Neural crest cell (in vitro differentiated cells): ENCODE results near the gene P2RX5. TPM values are rescaled to one million over a fixed set of nuclear protein-coding genes. Genes with fewer than 3 reads are reported as not detected.

Experiments used
- DNase-seq: peaks from one replicate; pipeline ENCODE4 v3.0.0; 2021; ENCODE audit warnings: low read depth, mixed read lengths, low spot score
- H3K27ac Mint-ChIP-seq: one replicate; pipeline ENCODE4 v1.8.0; 2021; ENCODE audit warnings: mild to moderate bottlenecking, mixed read lengths; ENCODE audit not compliant: unreplicated experiment
- H3K27me3 Mint-ChIP-seq: 2 replicates; pipeline ENCODE4 v1.8.0; 2021; ENCODE audit warnings: low read depth, mild to moderate bottlenecking, mixed read lengths
- H3K36me3 Mint-ChIP-seq: 2 replicates; pipeline ENCODE4 v1.8.0; 2021; ENCODE audit warnings: low read depth, mild to moderate bottlenecking, mixed read lengths
- H3K4me1 Mint-ChIP-seq: 2 replicates; pipeline ENCODE4 v1.8.0; 2021; ENCODE audit warnings: mixed read lengths
- H3K4me3 Mint-ChIP-seq: one replicate; pipeline ENCODE4 v1.8.0; 2021; ENCODE audit warnings: mild to moderate bottlenecking, mixed read lengths
- H3K9me3 Mint-ChIP-seq: 2 replicates; pipeline ENCODE4 v1.8.0; 2021; ENCODE audit warnings: mixed read lengths
- total RNA-seq: library from RNA; stranded (reverse); gene quantifications from 2 replicates; pipeline ENCODE4 v1.2.1, GENCODE V29; 2021
- TF ChIP-seq, protein P1 (sequence below): fragments of 200-600 bp; sonication (generic); conservative IDR thresholded peaks from 2 replicates; pipeline ENCODE4 v1.5.0; 2021; ENCODE audit warnings: antibody characterized with exemption, mild to moderate bottlenecking

The P2RX5 gene
- total RNA-seq, 1 donor from 2014 or later = 1.6 TPM

DNA sequence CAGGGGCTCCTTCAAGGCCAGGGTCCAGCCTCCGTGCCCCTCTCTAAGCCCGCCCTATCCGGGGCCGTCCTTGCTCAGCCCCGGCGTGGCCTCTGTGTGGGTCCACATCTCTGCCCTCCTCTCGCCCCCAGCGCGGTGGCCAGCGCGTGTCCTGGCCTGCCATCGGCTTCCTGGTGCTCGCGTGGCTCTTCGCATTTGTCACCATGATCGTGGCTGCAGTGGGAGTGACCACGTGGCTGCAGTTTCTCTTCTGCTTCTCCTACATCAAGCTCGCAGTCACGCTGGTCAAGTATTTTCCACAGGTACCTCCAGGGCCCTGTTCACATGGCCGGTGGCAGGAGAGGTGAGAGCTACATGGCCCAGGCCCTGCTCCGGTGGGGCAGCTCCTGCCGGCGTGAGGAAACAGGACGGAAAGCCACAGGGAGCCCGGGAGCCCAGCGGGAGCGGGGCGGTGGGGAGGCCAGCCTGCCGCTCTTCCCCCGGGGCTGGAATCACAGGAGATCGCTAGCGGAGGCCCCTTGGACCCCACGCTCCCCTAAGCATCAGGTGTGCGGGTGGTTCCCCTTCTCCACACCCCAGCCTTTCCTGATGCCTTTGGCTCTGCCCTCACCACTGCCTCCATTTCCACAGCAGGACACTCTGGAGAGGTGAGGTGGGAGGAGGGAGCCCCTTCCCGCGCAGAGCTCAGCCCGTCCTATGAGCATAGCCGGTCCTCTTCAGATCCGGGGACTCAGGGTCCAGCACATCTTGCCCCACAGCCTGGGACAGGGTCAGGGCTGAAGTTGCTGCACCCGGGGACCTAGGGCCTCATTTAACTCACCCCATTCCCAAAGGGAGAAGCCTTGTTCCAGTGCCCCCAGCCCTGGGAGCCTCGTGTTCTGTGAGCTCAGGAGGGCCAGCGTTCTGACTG, 37.8 kb downstream of the P2RX5 start:
- Mint-ChIP-seq H3K27ac (no peak overlapping the region), H3K36me3 (no peaks in the 10 kb centered on the region), H3K4me1 (peaks cover 3% of the 10 kb centered on the region), H3K9me3 (no peaks in the 10 kb centered on the region), H3K4me3 (no peak overlapping the region), H3K27me3 (no peaks in the 10 kb centered on the region)
- DNase-seq = no peak
- TF ChIP-seq, protein P1, sequence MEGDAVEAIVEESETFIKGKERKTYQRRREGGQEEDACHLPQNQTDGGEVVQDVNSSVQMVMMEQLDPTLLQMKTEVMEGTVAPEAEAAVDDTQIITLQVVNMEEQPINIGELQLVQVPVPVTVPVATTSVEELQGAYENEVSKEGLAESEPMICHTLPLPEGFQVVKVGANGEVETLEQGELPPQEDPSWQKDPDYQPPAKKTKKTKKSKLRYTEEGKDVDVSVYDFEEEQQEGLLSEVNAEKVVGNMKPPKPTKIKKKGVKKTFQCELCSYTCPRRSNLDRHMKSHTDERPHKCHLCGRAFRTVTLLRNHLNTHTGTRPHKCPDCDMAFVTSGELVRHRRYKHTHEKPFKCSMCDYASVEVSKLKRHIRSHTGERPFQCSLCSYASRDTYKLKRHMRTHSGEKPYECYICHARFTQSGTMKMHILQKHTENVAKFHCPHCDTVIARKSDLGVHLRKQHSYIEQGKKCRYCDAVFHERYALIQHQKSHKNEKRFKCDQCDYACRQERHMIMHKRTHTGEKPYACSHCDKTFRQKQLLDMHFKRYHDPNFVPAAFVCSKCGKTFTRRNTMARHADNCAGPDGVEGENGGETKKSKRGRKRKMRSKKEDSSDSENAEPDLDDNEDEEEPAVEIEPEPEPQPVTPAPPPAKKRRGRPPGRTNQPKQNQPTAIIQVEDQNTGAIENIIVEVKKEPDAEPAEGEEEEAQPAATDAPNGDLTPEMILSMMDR = no peak

DNA sequence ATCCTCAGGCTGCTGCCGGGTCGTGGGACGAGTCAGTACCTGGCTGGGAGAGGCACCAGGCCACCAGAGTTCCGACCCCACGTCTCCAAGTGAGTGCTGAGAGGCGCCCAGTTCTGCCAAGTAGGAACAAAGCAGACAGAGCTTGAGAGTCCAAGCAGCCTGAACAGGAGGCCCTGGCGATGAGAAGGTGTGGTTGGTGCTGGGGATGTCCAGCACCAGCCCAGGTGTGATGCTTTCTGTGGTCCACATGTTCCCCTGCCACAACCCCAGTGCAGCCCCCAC, 38.4 kb downstream of the P2RX5 start:
- no peak for DNase-seq
- H3K27me3 Mint-ChIP-seq = no peaks in the 10 kb centered on the region
- H3K36me3 Mint-ChIP-seq = no peaks in the 10 kb centered on the region
- no peaks in the 10 kb centered on the region for H3K9me3 Mint-ChIP-seq
- H3K4me1 Mint-ChIP-seq = no peaks in the 10 kb centered on the region
- H3K27ac Mint-ChIP-seq = no peak overlapping the region
- TF ChIP-seq, protein P1 = no peak
- no peak overlapping the region for H3K4me3 Mint-ChIP-seq

DNA sequence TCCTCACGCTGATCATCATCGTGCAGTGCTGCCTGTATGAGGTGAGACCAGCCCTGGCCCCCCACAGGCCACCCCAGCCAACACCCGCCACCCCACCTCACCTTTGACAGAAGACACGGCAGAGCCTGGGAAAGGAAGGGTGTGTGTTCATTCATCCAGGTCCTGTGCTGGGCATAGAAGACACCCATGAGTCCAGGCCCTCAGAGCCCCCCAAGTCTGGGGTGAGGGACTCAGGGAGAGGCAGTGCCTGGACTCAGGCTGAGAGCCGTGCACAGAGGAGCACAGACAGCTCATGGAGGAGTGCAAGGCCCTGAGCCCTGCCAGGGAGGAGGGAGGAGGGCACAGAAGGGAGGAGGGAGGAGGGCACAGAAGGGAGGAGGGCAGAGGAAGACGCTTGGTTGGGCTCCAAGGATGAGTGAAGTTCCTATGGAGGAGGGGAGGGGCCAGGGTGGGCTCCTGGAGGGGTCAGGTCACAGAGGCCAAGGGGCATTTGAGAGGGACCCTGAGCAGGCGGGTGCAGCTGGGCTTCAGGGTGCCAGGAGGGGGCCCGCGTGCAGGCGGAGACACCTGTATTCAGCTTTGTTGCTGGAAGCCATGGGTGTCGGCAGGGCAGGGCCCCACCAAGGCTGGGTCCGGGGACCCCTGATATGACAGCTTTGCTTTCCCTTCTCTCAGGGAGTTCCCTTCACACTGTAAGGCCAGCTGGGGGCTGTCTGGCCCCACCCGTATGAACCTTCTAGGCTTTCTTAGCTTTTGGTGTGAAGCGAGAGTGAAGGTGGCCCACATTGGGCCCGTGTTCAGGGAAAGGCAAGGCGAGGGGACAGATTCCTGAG, 39.0 kb downstream of the P2RX5 start:
- Mint-ChIP-seq H3K36me3 (no peaks in the 10 kb centered on the region), H3K4me1 (no peaks in the 10 kb centered on the region), H3K9me3 (no peaks in the 10 kb centered on the region), H3K27ac (no peak overlapping the region), H3K4me3 (peak overlapping the region; percentile 34), H3K27me3 (no peaks in the 10 kb centered on the region)
- TF ChIP-seq, protein P1 = no peak
- no peak for DNase-seq

DNA sequence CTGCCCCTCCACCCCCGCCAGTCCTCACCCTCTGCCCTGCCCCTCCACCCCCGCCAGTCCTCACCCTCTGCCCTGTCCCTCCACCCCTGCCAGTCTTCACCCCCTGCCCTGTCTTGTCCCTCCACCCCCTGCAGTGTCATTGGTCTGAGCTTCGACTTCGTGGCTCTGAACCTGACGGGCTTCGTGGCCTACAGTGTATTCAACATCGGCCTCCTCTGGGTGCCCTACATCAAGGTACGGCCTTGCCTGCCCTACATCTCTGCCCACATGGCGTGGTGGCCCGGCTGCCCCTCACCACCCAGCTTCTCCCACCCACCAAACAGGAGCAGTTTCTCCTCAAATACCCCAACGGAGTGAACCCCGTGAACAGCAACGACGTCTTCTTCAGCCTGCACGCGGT, 39.6 kb downstream of the P2RX5 start:
- Mint-ChIP-seq H3K36me3 (no peaks in the 10 kb centered on the region), H3K9me3 (no peaks in the 10 kb centered on the region), H3K27ac (no peak overlapping the region), H3K4me1 (no peaks in the 10 kb centered on the region), H3K27me3 (no peaks in the 10 kb centered on the region), H3K4me3 (peak overlapping the region; percentile 34)
- TF ChIP-seq, protein P1 = no peak
- no peak for DNase-seq

DNA sequence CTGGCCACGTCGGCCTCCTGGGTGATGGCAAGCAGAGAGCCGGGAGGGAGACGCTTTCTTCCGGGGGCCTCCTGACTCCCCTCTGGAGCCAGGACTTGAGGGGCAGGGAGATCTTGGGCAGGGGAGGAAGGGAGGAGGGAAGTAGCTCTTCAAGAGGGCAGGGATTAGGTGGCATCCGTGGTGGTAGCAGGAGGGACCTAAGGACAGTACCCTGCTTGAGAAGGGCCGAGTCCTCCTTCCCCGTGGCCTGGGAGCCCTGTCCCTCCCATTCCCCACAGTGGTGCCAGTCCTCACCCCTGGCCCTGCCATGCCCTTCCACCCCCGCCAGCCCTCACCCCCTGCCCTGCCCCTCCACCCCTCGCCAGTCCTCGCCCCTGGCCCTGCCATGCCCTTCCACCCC, 40.2 kb downstream of the P2RX5 start:
- no peak for DNase-seq
- H3K27me3 Mint-ChIP-seq = no peaks in the 10 kb centered on the region
- no peaks in the 10 kb centered on the region for H3K9me3 Mint-ChIP-seq
- TF ChIP-seq, protein P1 = no peak
- peak overlapping the region; percentile 19 for H3K27ac Mint-ChIP-seq
- no peaks in the 10 kb centered on the region for H3K36me3 Mint-ChIP-seq
- H3K4me3 Mint-ChIP-seq = no peak overlapping the region
- H3K4me1 Mint-ChIP-seq = no peaks in the 10 kb centered on the region
